H9 (cell line): ENCODE data around the gene PRSS2. TPM values are rescaled to one million over a fixed set of nuclear protein-coding genes. Genes with fewer than 3 reads are reported as not detected.

Experiments used
- DNase-seq: peaks from one replicate; pipeline ENCODE4 v3.0.0-alpha.2; 2017
- H2AFZ ChIP-seq: one replicate; pipeline ENCODE4 v1.6.1; 2013; ENCODE audit warnings: mild to moderate bottlenecking, low read length, control low read depth, moderate library complexity
- H2AK5ac ChIP-seq: 2 replicates; pipeline ENCODE4 v1.6.1; 2013; ENCODE audit warnings: low read length, control low read depth, mixed read lengths; ENCODE audit not compliant: insufficient read length
- H2BK120ac ChIP-seq: one replicate; pipeline ENCODE4 v1.6.1; 2013; ENCODE audit warnings: low read depth, mild to moderate bottlenecking, low read length, control low read depth, inconsistent platforms; ENCODE audit not compliant: poor library complexity, severe bottlenecking
- H2BK12ac ChIP-seq: 2 replicates; pipeline ENCODE4 v1.6.1; 2013; ENCODE audit warnings: low read length, control low read depth, mixed read lengths, low read depth; ENCODE audit not compliant: insufficient read length
- H2BK15ac ChIP-seq: 2 replicates; pipeline ENCODE4 v1.6.1; 2013; ENCODE audit warnings: low read depth, low read length, control low read depth
- H2BK20ac ChIP-seq: one replicate; pipeline ENCODE4 v1.6.1; 2013; ENCODE audit warnings: low read depth, mild to moderate bottlenecking, low read length, control low read depth, inconsistent platforms; ENCODE audit not compliant: poor library complexity, severe bottlenecking
- H2BK5ac ChIP-seq: 2 replicates; pipeline ENCODE4 v1.6.1; 2013; ENCODE audit warnings: low read length, control low read depth, mixed read lengths; ENCODE audit not compliant: insufficient read length
- H3K14ac ChIP-seq: 2 replicates; pipeline ENCODE4 v1.6.1; 2013; ENCODE audit warnings: low read length, control low read depth; ENCODE audit not compliant: insufficient read depth
- H3K18ac ChIP-seq: 2 replicates; pipeline ENCODE4 v1.6.1; 2013; ENCODE audit warnings: low read depth, mild to moderate bottlenecking, mixed read lengths, low read length, control low read depth; ENCODE audit not compliant: insufficient read length
- H3K23ac ChIP-seq: 2 replicates; pipeline ENCODE4 v1.6.1; 2013; ENCODE audit warnings: low read length, control low read depth, mixed read lengths, low read depth; ENCODE audit not compliant: insufficient read length
- H3K23me2 ChIP-seq: 2 replicates; pipeline ENCODE4 v1.6.1; 2013; ENCODE audit warnings: low read depth, mild to moderate bottlenecking, mixed read lengths, low read length, control low read depth; ENCODE audit not compliant: insufficient read length, poor library complexity, severe bottlenecking
- H3K27ac ChIP-seq: 2 replicates; pipeline ENCODE4 v1.5.1; 2013; ENCODE audit warnings: low read length, control low read depth, mixed read lengths, low read depth; ENCODE audit not compliant: insufficient read length
- H3K27me3 ChIP-seq: 2 replicates; pipeline ENCODE4 v1.6.1; 2013; ENCODE audit warnings: low read length, control low read depth, inconsistent platforms; ENCODE audit not compliant: insufficient read depth
- H3K4ac ChIP-seq: 2 replicates; pipeline ENCODE4 v1.6.1; 2013; ENCODE audit warnings: low read depth, mild to moderate bottlenecking, control low read depth, inconsistent platforms, low read length, moderate library complexity
- H3K4me1 ChIP-seq: 2 replicates; pipeline ENCODE4 v1.6.1; 2013; ENCODE audit warnings: low read length, control low read depth, inconsistent platforms; ENCODE audit not compliant: insufficient read depth
- H3K4me2 ChIP-seq: 2 replicates; pipeline ENCODE4 v1.6.1; 2013; ENCODE audit warnings: low read length, control low read depth, mixed read lengths; ENCODE audit not compliant: insufficient read length, insufficient read depth
- H3K56ac ChIP-seq: 2 replicates; pipeline ENCODE4 v1.6.1; 2013; ENCODE audit warnings: low read depth, mild to moderate bottlenecking, mixed read lengths, low read length, control low read depth; ENCODE audit not compliant: insufficient read length
- H3K79me1 ChIP-seq: 2 replicates; pipeline ENCODE4 v1.6.1; 2013; ENCODE audit warnings: low read depth, mild to moderate bottlenecking, moderate library complexity, low read length, control low read depth, inconsistent platforms; ENCODE audit not compliant: insufficient read depth, poor library complexity, severe bottlenecking
- H3K79me2 ChIP-seq: 2 replicates; pipeline ENCODE4 v1.6.1; 2013; ENCODE audit warnings: low read length, control low read depth, inconsistent platforms; ENCODE audit not compliant: insufficient read depth
- H3K9ac ChIP-seq: 2 replicates; pipeline ENCODE4 v1.6.1; 2013; ENCODE audit warnings: low read length, control low read depth, mixed read lengths; ENCODE audit not compliant: insufficient read length; ENCODE audit errors: extremely low read depth
- H3K9me3 ChIP-seq: one replicate; pipeline ENCODE4 v1.6.1; 2013; ENCODE audit warnings: low read depth, low read length, inconsistent platforms; ENCODE audit not compliant: control insufficient read depth
- H3T11ph ChIP-seq: one replicate; pipeline ENCODE4 v1.6.1; 2013; ENCODE audit warnings: mild to moderate bottlenecking, low read length, control low read depth, inconsistent platforms
- H4K20me1 ChIP-seq: one replicate; pipeline ENCODE4 v1.6.1; 2013; ENCODE audit not compliant: control insufficient read depth, insufficient read length, insufficient read depth
- H4K5ac ChIP-seq: 2 replicates; pipeline ENCODE4 v1.6.1; 2013; ENCODE audit warnings: low read depth, mild to moderate bottlenecking, mixed read lengths, low read length, control low read depth; ENCODE audit not compliant: insufficient read length
- H4K8ac ChIP-seq: replicated peaks from 2 replicates; pipeline ENCODE4 v1.6.1; 2013; ENCODE audit warnings: low read length, control low read depth, mixed read lengths, low read depth; ENCODE audit not compliant: insufficient read length
- H4K91ac ChIP-seq: 2 replicates; pipeline ENCODE4 v1.6.1; 2013; ENCODE audit warnings: low read depth, mild to moderate bottlenecking, moderate library complexity, mixed read lengths, low read length, control low read depth; ENCODE audit not compliant: insufficient read length
- H3K27ac Mint-ChIP-seq, 3 experiments: 2 replicates in 2 of 3; 3 replicates in 1 of 3; pipeline ENCODE4 v1.8.0; 2020 to 2021; ENCODE audit warnings: mixed read lengths in 3 of 3, mild to moderate bottlenecking in 1 of 3, moderate library complexity in 1 of 3
- H3K27me3 Mint-ChIP-seq: 2 replicates; pipeline ENCODE4 v1.8.0; 2021; ENCODE audit warnings: low read depth, mild to moderate bottlenecking, moderate library complexity, mixed read lengths
- H3K36me3 Mint-ChIP-seq, 3 experiments: 2 replicates in 2 of 3; 3 replicates in 1 of 3; pipeline ENCODE4 v1.8.0; 2020 to 2021; ENCODE audit warnings: low read depth in 3 of 3, mixed read lengths in 3 of 3; ENCODE audit not compliant: insufficient read depth in 1 of 3
- H3K4me1 Mint-ChIP-seq, 2 experiments: 2 replicates each; pipeline ENCODE4 v1.8.0; 2020; ENCODE audit warnings: mixed read lengths in 2 of 2
- H3K4me3 Mint-ChIP-seq, 2 experiments: 2 replicates in 1 of 2; 3 replicates in 1 of 2; pipeline ENCODE4 v1.8.0; 2020 to 2021; ENCODE audit warnings: mild to moderate bottlenecking in 2 of 2, mixed read lengths in 2 of 2, moderate library complexity in 1 of 2
- H3K9me3 Mint-ChIP-seq, 2 experiments: 2 replicates in 1 of 2; 3 replicates in 1 of 2; pipeline ENCODE4 v1.8.0; 2020; ENCODE audit warnings: mild to moderate bottlenecking in 2 of 2, mixed read lengths in 2 of 2, moderate library complexity in 1 of 2
- CTCF ChIP-seq: fragments of 200-600 bp; sonication (generic); conservative IDR thresholded peaks from 3 replicates; pipeline ENCODE4 v1.8.0; 2021; ENCODE audit warnings: antibody characterized with exemption, mild to moderate bottlenecking
- WGBS: extraction: QIAGEN DNeasy Blood & Tissue Kit; methylation state at CpG from one replicate; pipeline ENCODE4 v1.1.7; 2013; ENCODE audit warnings: missing lambda C conversion rate, low lambda C conversion rate, mixed read lengths; ENCODE audit not compliant: insufficient read length; ENCODE audit errors: extremely low coverage; 5-methylcytosine and 5-hydroxymethylcytosine counted together
- total RNA-seq: library from RNA; stranded (reverse); gene quantifications from 2 replicates; pipeline ENCODE4 v1.2.1, GENCODE V29; 2021

The PRSS2 gene
- total RNA-seq, 1 experiment from 2014 or later, result not detected

- H2AK5ac ChIP-seq, result no peak overlapping the region
- peak overlapping the region; percentile 13 for H4K5ac ChIP-seq
- Mint-ChIP-seq H3K9me3 (no peaks in the 10 kb centered on the region; a peak in 1 of 5 replicates), H3K27ac (peak overlapping the region; percentile 63 to 97 (median 94); a peak in 6 of 7 replicates), H3K4me3 (peak overlapping the region in 1 of 2 experiments; percentile 67; a peak in 3 of 5 replicates), H3K36me3 (peaks cover 0 to 2% (median 0%) of the 10 kb centered on the region in 3 experiments; a peak in 1 of 7 replicates), H3K4me1 (peaks cover 33 to 41% of the 10 kb centered on the region in 2 experiments), H3K27me3 (peaks cover 21% of the 10 kb centered on the region)
- no peak overlapping the region for H4K8ac ChIP-seq
- H3K27ac ChIP-seq, result peak overlapping the region; percentile 77
- H3K9ac ChIP-seq, result peak overlapping the region; percentile 27
- H2BK120ac ChIP-seq, result no peak overlapping the region
- H4K20me1 ChIP-seq, result no peaks in the 10 kb centered on the region
- H2BK15ac ChIP-seq, result no peak overlapping the region
- H3K56ac ChIP-seq, result no peak overlapping the region
- DNase-seq, result no peak
- H3K9me3 ChIP-seq, result no peaks in the 10 kb centered on the region
- H3K4ac ChIP-seq, result no peak overlapping the region
- H3K4me1 ChIP-seq, result peaks cover 14% of the 10 kb centered on the region; the same call in 1 of the 2 replicates
- TF ChIP-seq CTCF, result no peak
- peak overlapping the region; percentile 14 for H3K4me2 ChIP-seq
- H2BK12ac ChIP-seq, result peak overlapping the region; percentile 48
- H3K23ac ChIP-seq, result no peak overlapping the region
- H2BK20ac ChIP-seq, result no peak overlapping the region
- no peaks in the 10 kb centered on the region for H3K23me2 ChIP-seq
- H2BK5ac ChIP-seq, result no peak overlapping the region
- no peaks in the 10 kb centered on the region for H3K79me1 ChIP-seq
- no peaks in the 10 kb centered on the region for H3K27me3 ChIP-seq
- no CpG with 5 or more reads among the region's 7 CpGs for WGBS
- H3K79me2 ChIP-seq, result no peaks in the 10 kb centered on the region
- peak overlapping the region; percentile 31 for H3K14ac ChIP-seq
- H2AFZ ChIP-seq, result no peak overlapping the region
- no peak overlapping the region for H3T11ph ChIP-seq
- peak overlapping the region; percentile 41 for H3K18ac ChIP-seq
- H4K91ac ChIP-seq, result peak overlapping the region; percentile 20
These were observed 41.9 kb downstream of the PRSS2 start for GRCh38 chr7:142812437-142813215.
